GM23338 (cell line): ENCODE measurements around the gene STXBP5.
A peak's percentile ranks its signal among the peaks of the same experiment; 100 is the strongest.

Experiments used
- CREB1 ChIP-seq: fragments of 250-450 bp; sonication (Bioruptor Pico); IDR thresholded peaks from 2 replicates; pipeline ENCODE4 v1.5.0; 2020; ENCODE audit warnings: low read depth, mild to moderate bottlenecking, moderate library complexity
- CTCF ChIP-seq, 2 experiments: fragments of 200-600 bp in 1 of 2; sonication (generic) in 1 of 2; conservative IDR thresholded peaks; 2 replicates each; pipeline versions ENCODE4 v1.5.1 to v1.6.1; 2016 to 2017; ENCODE audit warnings: antibody characterized with exemption in 2 of 2, low read depth in 2 of 2, mild to moderate bottlenecking in 2 of 2, moderate library complexity in 1 of 2
- EZH2 ChIP-seq: fragments of 200-600 bp; sonication (generic); IDR thresholded peaks from one replicate; pipeline ENCODE4 v1.8.0; 2017; ENCODE audit warnings: antibody characterized with exemption, mild to moderate bottlenecking, low read depth; ENCODE audit not compliant: unreplicated experiment
- EZH2phosphoT487 ChIP-seq: fragments of 200-600 bp; sonication (generic); IDR thresholded peaks from one replicate; pipeline ENCODE4 v1.8.1; 2018; ENCODE audit warnings: antibody characterized with exemption; ENCODE audit not compliant: unreplicated experiment
- JUNB ChIP-seq: IDR thresholded peaks from one replicate; pipeline ENCODE4 v1.6.1; 2016; ENCODE audit warnings: antibody characterized with exemption; ENCODE audit not compliant: unreplicated experiment
- POLR2AphosphoS5 ChIP-seq: IDR thresholded peaks from 2 replicates; pipeline ENCODE4 v1.6.1; 2016; ENCODE audit warnings: antibody characterized with exemption, low read depth
- REST ChIP-seq: IDR thresholded peaks from one replicate; pipeline ENCODE4 v1.6.1; 2018; ENCODE audit warnings: antibody characterized with exemption; ENCODE audit not compliant: unreplicated experiment

DNA sequence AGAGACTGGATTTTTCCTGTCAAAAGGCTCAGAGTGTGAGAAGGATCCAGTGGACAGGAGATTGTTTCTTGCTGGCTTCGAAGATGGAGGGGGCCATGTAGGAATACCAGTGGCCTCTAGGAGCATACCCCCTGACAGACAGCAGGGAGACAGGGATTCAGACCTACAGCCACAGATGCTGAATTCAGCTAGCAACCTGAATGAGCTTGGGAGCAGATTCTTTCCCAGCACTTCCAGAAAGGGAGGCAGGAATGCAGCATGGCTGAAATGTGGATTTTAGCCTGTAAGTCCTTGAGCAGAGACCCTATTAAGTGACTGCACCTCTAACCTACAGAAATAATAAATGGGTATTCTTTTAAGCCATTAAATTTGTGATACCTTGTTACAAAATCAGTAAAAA lies 44.6 kb downstream of the STXBP5 start:
- TF ChIP-seq CTCF (conservative IDR thresholded peaks at IDR 0.05; ENCODE audit: low read depth in 2 of 2): 0 out of 4 replicates have a peak, but pooled peaks of 1 of the 2 experiments have one; percentile 15
- TF ChIP-seq REST: no peak
- TF ChIP-seq CREB1 (CRISPR knock-in tag): no peak
- TF ChIP-seq JUNB: no peak
- no peak for TF ChIP-seq POLR2AphosphoS5
- TF ChIP-seq EZH2phosphoT487: no peak
- no peak for TF ChIP-seq EZH2
